Measurements from ENCODE around the gene IL27RA. TPM values are rescaled to one million over a fixed set of nuclear protein-coding genes. Genes with fewer than 3 reads are reported as not detected.

IL27RA gene
- total RNA-seq, 4 donors from 2014 or later = 4.5 to 12.8 (median 6.3) TPM

DNA sequence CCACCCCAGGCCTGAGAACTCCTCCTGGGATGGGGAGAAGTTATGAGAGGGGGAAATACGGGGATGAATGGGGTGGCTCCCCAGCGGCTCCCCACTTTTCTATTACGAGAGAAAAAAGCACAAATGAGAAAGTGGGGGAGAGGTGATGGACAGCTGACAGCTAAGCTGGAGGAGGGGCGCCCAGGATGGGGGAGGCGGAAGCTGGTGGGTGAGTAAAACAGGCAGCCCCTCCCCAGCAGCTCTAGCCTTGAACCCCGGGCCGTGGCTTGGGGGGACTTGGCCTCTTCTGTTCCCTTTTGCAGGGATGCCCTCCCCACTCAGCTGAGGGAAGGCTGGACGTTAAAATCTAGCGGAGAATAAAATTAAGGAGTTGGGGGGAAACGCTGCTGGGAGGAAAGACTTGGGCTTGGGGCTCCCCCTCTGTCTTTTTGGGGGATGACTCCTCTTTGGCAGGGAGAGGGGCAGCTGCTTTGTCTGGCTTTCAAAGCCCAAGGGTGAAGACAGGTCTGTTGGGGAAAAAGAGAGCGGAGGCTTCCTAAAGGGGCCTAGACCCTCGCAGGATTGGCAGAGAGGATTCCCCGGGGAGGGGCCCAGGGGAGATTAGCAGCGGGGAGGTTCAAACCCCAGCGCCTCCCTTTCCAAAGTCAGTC is 60.4 kb downstream of the IL27RA start:
- TF ChIP-seq, protein P1, sequence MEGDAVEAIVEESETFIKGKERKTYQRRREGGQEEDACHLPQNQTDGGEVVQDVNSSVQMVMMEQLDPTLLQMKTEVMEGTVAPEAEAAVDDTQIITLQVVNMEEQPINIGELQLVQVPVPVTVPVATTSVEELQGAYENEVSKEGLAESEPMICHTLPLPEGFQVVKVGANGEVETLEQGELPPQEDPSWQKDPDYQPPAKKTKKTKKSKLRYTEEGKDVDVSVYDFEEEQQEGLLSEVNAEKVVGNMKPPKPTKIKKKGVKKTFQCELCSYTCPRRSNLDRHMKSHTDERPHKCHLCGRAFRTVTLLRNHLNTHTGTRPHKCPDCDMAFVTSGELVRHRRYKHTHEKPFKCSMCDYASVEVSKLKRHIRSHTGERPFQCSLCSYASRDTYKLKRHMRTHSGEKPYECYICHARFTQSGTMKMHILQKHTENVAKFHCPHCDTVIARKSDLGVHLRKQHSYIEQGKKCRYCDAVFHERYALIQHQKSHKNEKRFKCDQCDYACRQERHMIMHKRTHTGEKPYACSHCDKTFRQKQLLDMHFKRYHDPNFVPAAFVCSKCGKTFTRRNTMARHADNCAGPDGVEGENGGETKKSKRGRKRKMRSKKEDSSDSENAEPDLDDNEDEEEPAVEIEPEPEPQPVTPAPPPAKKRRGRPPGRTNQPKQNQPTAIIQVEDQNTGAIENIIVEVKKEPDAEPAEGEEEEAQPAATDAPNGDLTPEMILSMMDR (IDR thresholded peaks at IDR 0.05) = no peak
- no peak for DNase-seq (ENCODE audit: low spot score)
- ATAC-seq (ENCODE audit: low FRiP score) = no peak

DNA sequence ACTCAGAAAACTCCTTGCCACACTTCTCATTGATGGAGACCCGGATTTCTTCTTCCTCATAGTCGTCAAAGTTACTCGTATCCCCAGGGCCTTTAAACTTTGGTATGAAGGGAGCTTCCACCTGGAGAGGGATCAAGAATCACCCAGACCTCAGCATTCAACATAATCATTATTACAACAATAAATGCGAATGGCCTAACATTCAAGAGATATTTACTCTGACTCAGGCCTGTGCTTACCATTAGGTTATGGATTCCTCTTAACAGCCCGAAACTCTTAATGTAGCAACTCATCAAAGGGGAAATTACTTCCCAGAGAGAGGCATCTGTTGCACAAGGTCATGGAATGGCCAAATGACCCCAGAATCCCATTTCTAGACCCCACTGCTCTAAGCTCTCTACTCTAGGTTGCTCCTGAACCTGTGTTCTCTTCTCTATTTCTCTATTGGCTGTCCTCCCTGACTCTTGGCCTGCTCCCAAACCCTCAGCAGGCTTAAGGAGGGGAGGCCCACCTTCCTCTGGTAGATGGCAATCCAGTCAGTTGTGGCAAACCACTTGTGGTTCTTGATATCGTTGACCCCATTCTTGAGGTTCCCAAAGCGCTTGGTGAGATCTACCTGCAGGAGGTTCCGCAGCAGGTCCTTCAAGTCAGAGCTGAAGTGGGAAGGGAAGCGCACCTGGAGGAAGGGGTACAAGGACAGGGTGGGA is 61.7 kb downstream of the IL27RA start:
- no peak for DNase-seq (ENCODE audit: low spot score)
- TF ChIP-seq, protein P1 (IDR thresholded peaks at IDR 0.05) = no peak
- no peak for ATAC-seq (ENCODE audit: low FRiP score)

DNA sequence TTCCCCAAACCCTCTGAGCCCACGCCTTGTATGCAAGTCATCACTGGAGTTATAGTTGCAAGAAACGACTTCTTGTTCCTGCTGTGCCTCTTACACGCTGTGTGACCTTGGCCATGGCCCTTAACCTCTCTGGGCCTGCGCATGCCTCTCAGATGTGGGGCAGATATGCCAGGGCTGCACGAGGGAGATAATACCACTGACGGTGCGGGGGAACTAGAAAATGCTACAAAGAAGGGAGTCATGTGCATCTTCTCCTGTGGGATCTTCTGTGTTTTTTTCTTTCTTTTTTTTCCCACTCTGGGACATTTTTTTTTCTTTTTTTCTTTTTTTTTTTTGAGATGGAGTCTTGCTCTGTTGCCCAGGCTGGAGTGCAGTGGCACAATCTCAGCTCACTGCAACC is 63.3 kb downstream of the IL27RA start:
- no peak for DNase-seq (ENCODE audit: low spot score)
- TF ChIP-seq, protein P1 (IDR thresholded peaks at IDR 0.05) = no peak
- ATAC-seq (ENCODE audit: low FRiP score) = no peak

DNA sequence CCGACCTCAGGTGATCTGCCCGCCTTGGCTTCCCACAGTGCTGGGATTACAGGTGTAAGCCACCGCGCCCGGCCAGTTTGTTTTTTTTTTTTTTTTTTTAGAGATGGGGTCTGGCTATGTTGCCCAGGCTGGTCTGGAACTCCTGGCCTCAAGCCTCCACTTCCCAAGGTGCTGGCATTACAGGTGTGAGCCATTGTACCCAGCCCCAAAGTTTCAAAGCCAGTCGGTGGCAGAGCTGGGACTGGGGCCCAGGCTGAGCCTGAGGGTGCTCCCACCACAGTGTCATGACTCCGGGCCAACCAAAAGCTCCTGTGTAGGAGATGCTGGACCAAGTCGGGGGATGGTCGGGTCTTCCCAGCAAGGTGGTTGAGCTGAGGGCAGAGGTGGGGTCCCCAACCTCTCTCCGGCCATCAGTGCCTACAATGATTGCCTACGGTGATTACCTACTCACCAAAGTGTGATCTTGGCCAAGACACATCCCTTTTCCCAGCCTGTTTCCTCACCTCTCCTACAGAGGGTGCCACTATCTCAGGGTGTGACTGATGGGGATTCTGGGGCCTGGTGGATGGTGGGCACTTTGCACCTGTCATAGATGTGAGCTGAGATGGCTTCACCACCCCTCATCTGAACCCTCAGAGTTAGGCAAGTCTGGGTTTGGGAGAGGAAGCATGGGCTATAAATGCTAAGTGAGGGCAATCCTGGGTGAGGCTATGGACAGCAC is 64.9 kb downstream of the IL27RA start:
- TF ChIP-seq, protein P1 (IDR thresholded peaks at IDR 0.05) = no peak
- DNase-seq (ENCODE audit: low spot score) = no peak
- ATAC-seq (ENCODE audit: low FRiP score) = no peak

DNA sequence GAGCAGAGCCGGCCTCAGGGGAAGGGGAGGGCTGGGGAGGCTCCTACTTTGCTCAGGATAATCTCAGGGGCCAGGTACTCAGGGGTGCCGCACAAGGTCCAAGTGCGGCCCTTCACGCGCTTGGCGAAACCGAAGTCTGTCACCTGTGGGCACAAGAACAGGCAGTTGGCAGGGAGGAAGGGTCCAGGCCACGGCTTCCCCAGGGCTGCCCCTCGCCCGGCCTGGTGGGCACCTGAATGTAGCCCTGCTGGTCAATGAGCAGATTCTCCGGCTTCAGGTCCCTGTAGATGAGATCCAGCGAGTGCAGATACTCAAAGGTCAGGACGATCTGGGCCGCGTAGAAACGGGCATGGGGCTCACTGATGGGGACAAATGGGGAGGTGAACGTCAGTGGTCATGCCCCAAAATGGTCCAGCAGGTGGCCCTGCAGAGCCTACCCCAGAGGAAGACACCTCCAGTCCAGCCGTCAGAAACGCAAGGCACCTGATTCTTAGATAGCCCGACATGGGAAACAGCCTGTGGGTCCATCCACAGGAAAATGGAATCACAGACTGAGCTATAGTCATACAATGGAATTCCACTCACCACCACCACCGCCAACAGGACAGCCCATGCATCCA is 66.1 kb downstream of the IL27RA start:
- TF ChIP-seq, protein P1 (IDR thresholded peaks at IDR 0.05) = no peak
- DNase-seq (ENCODE audit: low spot score) (no peak), ATAC-seq (ENCODE audit: low FRiP score) (peak; percentile 22)

DNA sequence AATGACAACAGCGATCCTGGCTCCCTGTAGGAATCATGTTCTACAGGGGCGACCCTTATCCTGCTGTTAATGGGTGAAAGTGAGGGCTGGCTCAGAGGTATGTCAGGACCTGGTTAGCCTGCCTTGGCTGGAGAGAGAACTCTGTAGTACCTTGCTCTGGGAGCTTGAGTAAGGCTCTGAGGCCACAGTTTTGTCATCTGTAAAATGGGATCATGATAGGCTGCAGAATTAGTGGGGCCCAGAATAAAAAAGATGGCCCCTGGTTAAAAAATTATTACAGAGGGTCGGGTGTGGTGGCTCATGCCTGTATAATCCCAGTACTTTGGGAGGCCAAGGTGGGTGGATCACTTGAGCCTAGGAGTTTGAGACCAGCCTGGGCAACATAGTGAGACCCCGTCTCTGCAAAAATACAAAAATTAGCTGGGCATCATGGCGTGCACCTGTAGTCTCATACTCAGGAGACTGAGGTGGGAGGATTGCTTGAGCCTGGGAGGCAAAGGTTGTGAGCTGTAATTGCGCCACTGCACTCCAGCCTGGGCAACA is 69.5 kb downstream of the IL27RA start:
- no peak for ATAC-seq (ENCODE audit: low FRiP score)
- TF ChIP-seq, protein P1 (IDR thresholded peaks at IDR 0.05) = no peak
- no peak for DNase-seq (ENCODE audit: low spot score)

Measured in omental fat pad (tissue), 4 donors.